Endothelial cell of umbilical vein (primary cell): ENCODE data around the gene ARHGAP31.

Experiments
- EZH2 ChIP-seq: IDR thresholded peaks from 2 replicates; pipeline ENCODE4 v1.6.1; 2012; ENCODE audit warnings: borderline replicate concordance, low read depth, mild to moderate bottlenecking, moderate library complexity, low read length, inconsistent platforms; ENCODE audit not compliant: severe bottlenecking
- POLR2A ChIP-seq: IDR thresholded peaks from 2 replicates; pipeline ENCODE4 v1.6.1; 2012; ENCODE audit warnings: low read depth, mild to moderate bottlenecking, control low read depth, low read length
- POLR2AphosphoS5 ChIP-seq: IDR thresholded peaks from 2 replicates; pipeline ENCODE4 v1.6.1; 2012; ENCODE audit warnings: low read depth, mild to moderate bottlenecking, control low read depth, low read length, moderate library complexity; ENCODE audit not compliant: insufficient read depth
- TF ChIP-seq, protein P1 (sequence below), 2 donors: IDR thresholded peaks; 1 replicate in 1 of 2; 2 replicates in 1 of 2; pipeline ENCODE4 v1.5.1; 2011; ENCODE audit warnings: low read length in 2 of 2, mild to moderate bottlenecking in 2 of 2, moderate library complexity in 2 of 2, control low read depth in 1 of 2, inconsistent platforms in 1 of 2, low read depth in 1 of 2; ENCODE audit not compliant: insufficient read depth in 1 of 2; ENCODE audit errors: extremely low read depth in 1 of 2

DNA sequence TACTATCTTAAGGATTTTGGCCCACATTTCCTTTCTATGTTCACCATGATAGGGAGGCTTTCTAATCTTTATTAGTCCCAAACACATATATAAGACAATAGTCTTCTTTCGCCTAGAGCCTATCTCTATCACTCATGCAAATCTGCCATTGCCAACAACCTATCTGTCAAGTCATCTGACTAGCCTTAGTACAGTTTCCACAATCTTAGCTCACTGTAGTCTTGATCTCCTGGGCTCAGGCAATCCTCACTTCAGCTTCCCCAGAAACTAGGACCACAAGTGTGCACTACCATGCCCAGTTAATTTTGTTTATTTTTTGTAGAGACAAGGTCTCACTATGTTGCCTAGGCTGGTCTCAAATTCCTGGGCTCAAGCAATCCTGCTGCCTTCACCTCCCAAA, 162.3 kb downstream of the ARHGAP31 start:
- TF ChIP-seq, protein P1, sequence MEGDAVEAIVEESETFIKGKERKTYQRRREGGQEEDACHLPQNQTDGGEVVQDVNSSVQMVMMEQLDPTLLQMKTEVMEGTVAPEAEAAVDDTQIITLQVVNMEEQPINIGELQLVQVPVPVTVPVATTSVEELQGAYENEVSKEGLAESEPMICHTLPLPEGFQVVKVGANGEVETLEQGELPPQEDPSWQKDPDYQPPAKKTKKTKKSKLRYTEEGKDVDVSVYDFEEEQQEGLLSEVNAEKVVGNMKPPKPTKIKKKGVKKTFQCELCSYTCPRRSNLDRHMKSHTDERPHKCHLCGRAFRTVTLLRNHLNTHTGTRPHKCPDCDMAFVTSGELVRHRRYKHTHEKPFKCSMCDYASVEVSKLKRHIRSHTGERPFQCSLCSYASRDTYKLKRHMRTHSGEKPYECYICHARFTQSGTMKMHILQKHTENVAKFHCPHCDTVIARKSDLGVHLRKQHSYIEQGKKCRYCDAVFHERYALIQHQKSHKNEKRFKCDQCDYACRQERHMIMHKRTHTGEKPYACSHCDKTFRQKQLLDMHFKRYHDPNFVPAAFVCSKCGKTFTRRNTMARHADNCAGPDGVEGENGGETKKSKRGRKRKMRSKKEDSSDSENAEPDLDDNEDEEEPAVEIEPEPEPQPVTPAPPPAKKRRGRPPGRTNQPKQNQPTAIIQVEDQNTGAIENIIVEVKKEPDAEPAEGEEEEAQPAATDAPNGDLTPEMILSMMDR (IDR thresholded peaks at IDR 0.05; ENCODE audit: extremely low read depth in 1 of 2, insufficient read depth in 1 of 2, low read depth in 1 of 2, low read length in 2 of 2), result no peak
- TF ChIP-seq POLR2A, result no peak
- no peak for TF ChIP-seq POLR2AphosphoS5
- no peak for TF ChIP-seq EZH2
